C4-2B (cell line): Measurements from ENCODE around the gene HDDC2.

Experiments
- ZFX ChIP-seq: fragments of 450-650 bp; IDR thresholded peaks from 2 replicates; pipeline ENCODE4 v1.6.1; 2017
- TF ChIP-seq, protein P1 (sequence below): fragments of 450-650 bp; conservative IDR thresholded peaks from 2 replicates; pipeline ENCODE4 v1.5.1; 2017; ENCODE audit warnings: mild to moderate bottlenecking

DNA sequence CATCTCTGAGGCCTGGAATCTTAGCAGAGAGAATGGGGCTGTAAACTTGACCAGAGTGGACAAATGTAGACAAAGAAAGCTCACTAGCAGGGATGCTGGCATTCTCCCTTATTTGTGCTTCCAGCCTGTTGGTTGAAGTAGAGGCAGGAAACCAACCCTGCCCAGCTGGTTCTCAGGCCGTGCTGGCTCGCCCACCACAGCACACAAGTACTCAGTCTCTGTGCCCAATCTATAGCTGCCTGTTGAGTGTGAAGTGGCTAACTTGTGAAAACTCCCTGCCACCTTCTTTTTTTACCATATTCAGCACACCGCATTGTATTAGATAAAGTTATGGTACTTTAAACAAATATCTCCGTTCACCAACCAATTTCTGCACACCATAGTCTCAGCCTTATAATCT is 37.3 kb downstream of the HDDC2 start:
- TF ChIP-seq, protein P1, sequence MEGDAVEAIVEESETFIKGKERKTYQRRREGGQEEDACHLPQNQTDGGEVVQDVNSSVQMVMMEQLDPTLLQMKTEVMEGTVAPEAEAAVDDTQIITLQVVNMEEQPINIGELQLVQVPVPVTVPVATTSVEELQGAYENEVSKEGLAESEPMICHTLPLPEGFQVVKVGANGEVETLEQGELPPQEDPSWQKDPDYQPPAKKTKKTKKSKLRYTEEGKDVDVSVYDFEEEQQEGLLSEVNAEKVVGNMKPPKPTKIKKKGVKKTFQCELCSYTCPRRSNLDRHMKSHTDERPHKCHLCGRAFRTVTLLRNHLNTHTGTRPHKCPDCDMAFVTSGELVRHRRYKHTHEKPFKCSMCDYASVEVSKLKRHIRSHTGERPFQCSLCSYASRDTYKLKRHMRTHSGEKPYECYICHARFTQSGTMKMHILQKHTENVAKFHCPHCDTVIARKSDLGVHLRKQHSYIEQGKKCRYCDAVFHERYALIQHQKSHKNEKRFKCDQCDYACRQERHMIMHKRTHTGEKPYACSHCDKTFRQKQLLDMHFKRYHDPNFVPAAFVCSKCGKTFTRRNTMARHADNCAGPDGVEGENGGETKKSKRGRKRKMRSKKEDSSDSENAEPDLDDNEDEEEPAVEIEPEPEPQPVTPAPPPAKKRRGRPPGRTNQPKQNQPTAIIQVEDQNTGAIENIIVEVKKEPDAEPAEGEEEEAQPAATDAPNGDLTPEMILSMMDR = no peak
- no peak for TF ChIP-seq ZFX
